Measurements from ENCODE around the gene FGF18. TPM values are rescaled to one million over a fixed set of nuclear protein-coding genes. Genes with fewer than 3 reads are reported as not detected.

Gene FGF18
- polyA plus RNA-seq, 1 experiment = not detected

DNA sequence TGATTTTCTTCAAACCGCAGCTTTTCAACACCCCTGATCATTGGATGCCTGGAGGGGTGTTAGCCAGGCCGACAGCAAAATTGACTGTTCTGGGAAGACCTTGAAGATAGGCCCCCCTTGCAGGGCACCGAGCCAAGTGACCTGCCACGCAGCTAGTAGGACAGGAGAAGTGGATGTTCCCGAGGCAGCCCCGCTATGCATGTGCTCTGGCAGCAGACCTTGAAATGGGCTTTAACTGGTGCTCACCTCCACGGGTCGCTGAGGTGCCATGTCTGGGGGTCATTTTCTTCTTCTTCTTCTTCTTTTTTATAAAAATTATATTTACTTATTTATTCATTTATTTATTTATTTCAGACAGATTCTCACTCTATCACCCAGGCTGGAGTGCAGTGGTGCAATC is 12.6 kb downstream of the FGF18 start:
- POLR2A ChIA-PET = no interaction called here
- no peak overlapping the region for H3K4me3 ChIP-seq (ENCODE audit: low read depth, low read length)
- H3K36me3 ChIP-seq (ENCODE audit: control insufficient read depth, insufficient read depth, low read length) = no peaks in the 10 kb centered on the region
- H3K27me3 ChIP-seq (ENCODE audit: control insufficient read depth, insufficient read depth, low read length) = no peaks in the 10 kb centered on the region
- CTCF ChIA-PET = no interaction called here
- TF ChIP-seq, protein P1, sequence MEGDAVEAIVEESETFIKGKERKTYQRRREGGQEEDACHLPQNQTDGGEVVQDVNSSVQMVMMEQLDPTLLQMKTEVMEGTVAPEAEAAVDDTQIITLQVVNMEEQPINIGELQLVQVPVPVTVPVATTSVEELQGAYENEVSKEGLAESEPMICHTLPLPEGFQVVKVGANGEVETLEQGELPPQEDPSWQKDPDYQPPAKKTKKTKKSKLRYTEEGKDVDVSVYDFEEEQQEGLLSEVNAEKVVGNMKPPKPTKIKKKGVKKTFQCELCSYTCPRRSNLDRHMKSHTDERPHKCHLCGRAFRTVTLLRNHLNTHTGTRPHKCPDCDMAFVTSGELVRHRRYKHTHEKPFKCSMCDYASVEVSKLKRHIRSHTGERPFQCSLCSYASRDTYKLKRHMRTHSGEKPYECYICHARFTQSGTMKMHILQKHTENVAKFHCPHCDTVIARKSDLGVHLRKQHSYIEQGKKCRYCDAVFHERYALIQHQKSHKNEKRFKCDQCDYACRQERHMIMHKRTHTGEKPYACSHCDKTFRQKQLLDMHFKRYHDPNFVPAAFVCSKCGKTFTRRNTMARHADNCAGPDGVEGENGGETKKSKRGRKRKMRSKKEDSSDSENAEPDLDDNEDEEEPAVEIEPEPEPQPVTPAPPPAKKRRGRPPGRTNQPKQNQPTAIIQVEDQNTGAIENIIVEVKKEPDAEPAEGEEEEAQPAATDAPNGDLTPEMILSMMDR (IDR thresholded peaks at IDR 0.05; ENCODE audit: insufficient read depth, low read depth, low read length) = no peak
- DNase-seq (ENCODE audit: low read depth) = no peak

DNA sequence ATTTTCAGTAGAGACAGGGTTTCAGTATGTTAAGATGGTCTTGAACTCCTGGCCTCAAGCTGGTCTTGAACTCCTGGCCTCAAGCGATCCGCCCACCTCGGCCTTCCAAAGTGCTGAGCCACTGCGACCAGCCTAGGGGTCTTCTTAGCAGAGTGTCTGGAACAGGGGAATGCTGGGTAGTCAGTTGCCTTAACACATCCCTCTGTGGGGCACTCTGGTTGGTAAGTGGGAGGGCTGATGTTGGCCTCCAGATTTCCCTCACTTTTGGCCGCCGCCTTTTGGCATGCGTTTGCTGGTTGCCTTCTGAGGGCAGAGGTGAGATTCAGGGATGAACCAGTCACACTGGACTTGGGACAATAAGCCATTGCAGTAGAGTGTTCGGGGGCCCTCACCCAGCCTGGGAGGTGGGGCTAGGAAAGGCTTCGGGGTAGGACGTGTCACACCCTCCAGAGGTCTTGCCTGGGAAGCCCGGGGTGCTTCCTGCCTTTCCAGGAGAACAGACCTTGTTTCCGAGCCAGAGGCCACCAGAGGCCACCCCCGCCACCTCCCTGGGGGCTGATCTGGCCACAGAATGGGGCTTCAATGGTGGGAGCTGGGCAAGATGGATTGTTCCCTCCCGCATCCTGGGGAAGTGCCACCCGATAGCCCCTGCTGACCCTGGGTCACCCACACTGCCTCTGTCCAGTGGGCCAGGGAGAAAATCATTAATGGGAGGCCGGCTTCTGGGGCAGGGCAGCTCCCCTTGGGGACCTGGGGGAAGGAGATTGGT is 13.3 kb downstream of the FGF18 start:
- no peak for DNase-seq (ENCODE audit: low read depth)
- POLR2A ChIA-PET = no interaction called here
- CTCF ChIA-PET = no interaction called here
- H3K36me3 ChIP-seq (ENCODE audit: control insufficient read depth, insufficient read depth, low read length) = no peaks in the 10 kb centered on the region
- TF ChIP-seq, protein P1 (IDR thresholded peaks at IDR 0.05; ENCODE audit: insufficient read depth, low read depth, low read length) = no peak
- no peaks in the 10 kb centered on the region for H3K27me3 ChIP-seq (ENCODE audit: control insufficient read depth, insufficient read depth, low read length)
- H3K4me3 ChIP-seq (ENCODE audit: low read depth, low read length) = no peak overlapping the region

DNA sequence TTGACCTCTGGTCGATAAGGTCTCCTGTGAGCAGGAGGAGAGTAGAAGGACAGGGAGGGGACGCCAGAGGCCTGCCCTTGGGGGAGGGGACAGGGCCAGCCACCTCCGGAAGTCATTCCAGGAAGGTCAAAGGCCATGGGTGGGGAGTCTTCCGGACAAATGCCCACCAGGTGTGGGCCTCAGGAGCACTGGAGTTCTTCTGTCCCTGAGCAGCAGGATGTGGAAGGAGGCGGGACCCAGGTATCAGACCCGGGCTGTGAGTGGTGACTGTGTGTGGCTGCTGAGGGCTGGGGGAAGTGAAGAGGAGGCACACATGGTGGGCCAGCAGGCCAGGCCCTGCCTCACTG is 13.9 kb downstream of the FGF18 start:
- H3K27me3 ChIP-seq (ENCODE audit: control insufficient read depth, insufficient read depth, low read length) = no peaks in the 10 kb centered on the region
- H3K4me3 ChIP-seq (ENCODE audit: low read depth, low read length) = no peak overlapping the region
- TF ChIP-seq, protein P1 (IDR thresholded peaks at IDR 0.05; ENCODE audit: insufficient read depth, low read depth, low read length) = no peak
- POLR2A ChIA-PET = no interaction called here
- DNase-seq (ENCODE audit: low read depth) = no peak
- H3K36me3 ChIP-seq (ENCODE audit: control insufficient read depth, insufficient read depth, low read length) = no peaks in the 10 kb centered on the region
- CTCF ChIA-PET = interaction anchor here (1.2 kb wide), 1 partner anchor 15 kb away, joined by 5 read pairs; the partner anchor contains the start of gene FGF18

DNA sequence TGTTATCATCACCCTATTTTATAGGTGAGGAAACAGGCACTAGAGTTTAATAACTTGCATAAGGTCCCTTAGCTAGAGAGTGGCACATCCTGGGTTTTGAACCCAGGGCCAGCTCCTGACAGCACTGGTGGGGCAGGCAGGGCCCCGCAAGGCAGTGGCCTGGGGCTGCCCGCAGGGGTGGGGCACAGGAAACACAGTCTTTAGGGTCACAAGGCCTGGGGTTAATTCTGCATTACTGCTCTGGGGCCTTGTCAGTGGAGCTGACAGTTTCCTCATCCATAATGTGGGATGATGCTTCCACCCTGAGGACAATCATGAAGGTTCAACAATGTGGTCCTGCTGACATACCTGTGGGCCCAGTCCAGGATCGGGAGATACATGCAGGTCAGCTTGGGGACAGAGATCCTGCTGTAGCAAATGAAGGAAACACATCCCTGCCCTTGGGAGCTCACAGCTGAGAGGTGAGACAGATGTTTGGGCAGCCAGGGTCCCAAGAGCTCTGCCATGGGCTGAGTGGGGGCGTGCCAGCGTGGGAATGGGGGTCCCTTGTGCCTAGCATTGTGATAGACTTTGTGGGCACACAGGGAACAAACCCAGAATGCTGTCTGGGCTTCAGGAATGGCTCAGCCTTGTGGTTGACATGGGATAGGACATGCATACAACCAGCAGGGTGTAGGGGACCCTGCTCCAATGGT is 14.7 kb downstream of the FGF18 start:
- no peaks in the 10 kb centered on the region for H3K27me3 ChIP-seq (ENCODE audit: control insufficient read depth, insufficient read depth, low read length)
- CTCF ChIA-PET = interaction anchor here (1.2 to 2.2 kb wide), 2 partner anchors 14 to 16 kb away, joined by 5 to 6 read pairs; partner anchors contain the start of gene FGF18
- DNase-seq (ENCODE audit: low read depth) = no peak
- H3K4me3 ChIP-seq (ENCODE audit: low read depth, low read length) = no peak overlapping the region
- POLR2A ChIA-PET = no interaction called here
- H3K36me3 ChIP-seq (ENCODE audit: control insufficient read depth, insufficient read depth, low read length) = no peaks in the 10 kb centered on the region
- TF ChIP-seq, protein P1 (IDR thresholded peaks at IDR 0.05; ENCODE audit: insufficient read depth, low read depth, low read length) = no peak

DNA sequence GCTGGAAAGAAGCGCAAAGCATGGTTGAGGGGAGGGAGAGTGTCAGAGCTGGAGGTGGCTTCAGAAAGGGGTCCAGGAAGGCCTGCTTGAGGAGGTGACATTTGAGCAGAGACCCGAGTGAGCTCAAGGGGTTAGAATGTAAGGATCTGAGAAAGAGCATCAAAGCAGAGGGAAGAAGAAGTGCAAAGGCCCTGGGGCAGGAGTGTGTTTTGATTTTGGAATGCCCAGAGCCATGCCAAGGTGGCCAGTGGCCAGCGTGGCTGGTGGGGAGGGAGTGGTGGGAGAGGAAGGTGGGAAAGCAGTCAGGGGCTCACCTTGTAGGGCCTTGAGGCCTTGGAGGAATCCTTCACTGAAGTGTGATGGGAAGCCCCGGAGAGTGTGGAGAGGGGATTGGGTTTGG is 15.4 kb downstream of the FGF18 start:
- ChIA-PET POLR2A (no interaction called here), CTCF (interaction anchor here (2.2 kb wide), 1 partner anchor 14 kb away, joined by 6 read pairs; no protein-coding TSS in a partner anchor)
- DNase-seq (ENCODE audit: low read depth) = no peak
- TF ChIP-seq, protein P1 (IDR thresholded peaks at IDR 0.05; ENCODE audit: insufficient read depth, low read depth, low read length) = no peak
- Histone ChIP-seq H3K27me3 (ENCODE audit: control insufficient read depth, insufficient read depth, low read length) (no peaks in the 10 kb centered on the region), H3K36me3 (ENCODE audit: control insufficient read depth, insufficient read depth, low read length) (no peaks in the 10 kb centered on the region), H3K4me3 (ENCODE audit: low read depth, low read length) (no peak overlapping the region)
